ENCODE results near the gene RABGGTA. TPM values are rescaled to one million over a fixed set of nuclear protein-coding genes. Genes with fewer than 3 reads are reported as not detected.

The RABGGTA gene
- total RNA-seq, 1 donor from 2014 or later: 25.7 TPM

- DNase-seq (ENCODE audit: low spot score in 2 of 2) (no peak), FAIRE-seq (no peak)
These were observed 9.5 kb upstream of the RABGGTA start for GRCh38 chr14:24280797-24281460.

GRCh38 chr14:24279301-24280186, 8.1 kb upstream of the RABGGTA start:
- no peak for DNase-seq (ENCODE audit: low spot score in 2 of 2)
- FAIRE-seq: no peak

- no peak for DNase-seq (ENCODE audit: low spot score in 2 of 2)
- no peak for FAIRE-seq
These were observed 7.0 kb upstream of the RABGGTA start for GRCh38 chr14:24278424-24278823.

- FAIRE-seq: no peak
- DNase-seq (ENCODE audit: low spot score in 2 of 2): no peak
These were observed 6.4 kb upstream of the RABGGTA start for GRCh38 chr14:24277606-24278321.

GRCh38 chr14:24277071-24277470, 5.7 kb upstream of the RABGGTA start:
- DNase-seq (ENCODE audit: low spot score in 2 of 2): no peak
- FAIRE-seq: no peak

- DNase-seq (ENCODE audit: low spot score in 2 of 2): no peak
- FAIRE-seq: no peak
These were observed 2.7 kb upstream of the RABGGTA start for GRCh38 chr14:24274101-24274543.

GRCh38 chr14:24273422-24273998, 2.1 kb upstream of the RABGGTA start:
- DNase-seq (ENCODE audit: low spot score in 2 of 2): no peak
- FAIRE-seq: no peak

- FAIRE-seq: no peak
- DNase-seq (ENCODE audit: low spot score in 2 of 2): no peak
These were observed 1.1 kb upstream of the RABGGTA start for GRCh38 chr14:24272467-24272866.

- no peak for DNase-seq (ENCODE audit: low spot score in 2 of 2)
- no peak for FAIRE-seq
These were observed 452 bp upstream of the RABGGTA start for GRCh38 chr14:24271834-24272263.

- FAIRE-seq: no peak
- DNase-seq (ENCODE audit: low spot score in 2 of 2): no peak
These were observed 762 bp downstream of the RABGGTA start for GRCh38 chr14:24270537-24271133.

GRCh38 chr14:24269910-24270536, 1.4 kb downstream of the RABGGTA start:
- no peak for DNase-seq (ENCODE audit: low spot score in 2 of 2)
- no peak for FAIRE-seq

- DNase-seq (ENCODE audit: low spot score in 2 of 2) (no peak), FAIRE-seq (no peak)
These were observed 2.0 kb downstream of the RABGGTA start for GRCh38 chr14:24269368-24269767.

- no peak for FAIRE-seq
- DNase-seq (ENCODE audit: low spot score in 2 of 2): no peak
These were observed 3.2 kb downstream of the RABGGTA start for GRCh38 chr14:24268225-24268624.

- DNase-seq (ENCODE audit: low spot score in 2 of 2): no peak
- no peak for FAIRE-seq
These were observed 3.9 kb downstream of the RABGGTA start for GRCh38 chr14:24267516-24267915.

GRCh38 chr14:24266344-24267244, 4.8 kb downstream of the RABGGTA start:
- FAIRE-seq (no peak), DNase-seq (ENCODE audit: low spot score in 2 of 2) (no peak)

- DNase-seq (ENCODE audit: low spot score in 2 of 2) (no peak), FAIRE-seq (no peak)
These were observed 7.1 kb downstream of the RABGGTA start for GRCh38 chr14:24264298-24264697.

- DNase-seq (ENCODE audit: low spot score in 2 of 2) (no peak), FAIRE-seq (no peak)
These were observed 7.5 kb downstream of the RABGGTA start for GRCh38 chr14:24263848-24264247.

- FAIRE-seq (no peak), DNase-seq (ENCODE audit: low spot score in 2 of 2) (no peak)
These were observed 8.3 kb downstream of the RABGGTA start, which contains the start of gene TGM1 for GRCh38 chr14:24262821-24263733. TGM1 (minus strand) TSS chr14:24263177; CDS start chr14:24262352, 825 bp downstream.

All from frontal cortex (tissue), 4 donors.